GM12878 (cell line): ENCODE measurements around the gene MRAP2.

Experiments
- POLR2A ChIP-seq: IDR thresholded peaks from 2 replicates; pipeline ENCODE4 v1.6.1; 2011; ENCODE audit warnings: low read depth, mild to moderate bottlenecking, low read length
- TF ChIP-seq, protein P1 (sequence below): fragments of 450-650 bp; formaldehyde crosslinking; IDR thresholded peaks from 2 replicates; pipeline ENCODE4 v1.5.0; 2022; ENCODE audit warnings: mild to moderate bottlenecking, missing genetic modification characterization

DNA sequence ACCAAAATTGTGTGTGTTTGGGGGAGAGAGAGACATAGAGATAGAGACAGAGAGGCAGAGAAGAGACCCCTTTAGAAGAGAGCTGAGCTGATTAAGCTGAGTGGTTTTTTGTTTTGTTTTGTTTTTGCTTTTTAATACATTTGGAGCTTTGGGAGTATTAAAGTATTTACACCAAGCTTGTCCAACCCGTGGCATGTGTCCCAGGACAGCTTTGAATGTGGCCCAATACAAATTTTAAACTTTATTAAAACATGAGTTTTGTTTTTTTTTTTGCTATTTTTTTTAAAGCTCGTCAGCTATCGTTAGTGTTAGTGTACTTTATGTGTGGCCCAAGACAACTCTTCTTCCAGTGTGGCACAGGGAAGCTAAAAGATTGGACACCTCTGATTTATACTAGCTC is 56.0 kb downstream of the MRAP2 start:
- TF ChIP-seq, protein P1, sequence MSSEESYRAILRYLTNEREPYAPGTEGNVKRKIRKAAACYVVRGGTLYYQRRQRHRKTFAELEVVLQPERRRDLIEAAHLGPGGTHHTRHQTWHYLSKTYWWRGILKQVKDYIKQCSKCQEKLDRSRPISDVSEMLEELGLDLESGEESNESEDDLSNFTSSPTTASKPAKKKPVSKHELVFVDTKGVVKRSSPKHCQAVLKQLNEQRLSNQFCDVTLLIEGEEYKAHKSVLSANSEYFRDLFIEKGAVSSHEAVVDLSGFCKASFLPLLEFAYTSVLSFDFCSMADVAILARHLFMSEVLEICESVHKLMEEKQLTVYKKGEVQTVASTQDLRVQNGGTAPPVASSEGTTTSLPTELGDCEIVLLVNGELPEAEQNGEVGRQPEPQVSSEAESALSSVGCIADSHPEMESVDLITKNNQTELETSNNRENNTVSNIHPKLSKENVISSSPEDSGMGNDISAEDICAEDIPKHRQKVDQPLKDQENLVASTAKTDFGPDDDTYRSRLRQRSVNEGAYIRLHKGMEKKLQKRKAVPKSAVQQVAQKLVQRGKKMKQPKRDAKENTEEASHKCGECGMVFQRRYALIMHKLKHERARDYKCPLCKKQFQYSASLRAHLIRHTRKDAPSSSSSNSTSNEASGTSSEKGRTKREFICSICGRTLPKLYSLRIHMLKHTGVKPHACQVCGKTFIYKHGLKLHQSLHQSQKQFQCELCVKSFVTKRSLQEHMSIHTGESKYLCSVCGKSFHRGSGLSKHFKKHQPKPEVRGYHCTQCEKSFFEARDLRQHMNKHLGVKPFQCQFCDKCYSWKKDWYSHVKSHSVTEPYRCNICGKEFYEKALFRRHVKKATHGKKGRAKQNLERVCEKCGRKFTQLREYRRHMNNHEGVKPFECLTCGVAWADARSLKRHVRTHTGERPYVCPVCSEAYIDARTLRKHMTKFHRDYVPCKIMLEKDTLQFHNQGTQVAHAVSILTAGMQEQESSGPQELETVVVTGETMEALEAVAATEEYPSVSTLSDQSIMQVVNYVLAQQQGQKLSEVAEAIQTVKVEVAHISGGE (CRISPR knock-in tag), result no peak
- TF ChIP-seq POLR2A, result no peak
